ENCODE data around the gene ENTPD2. TPM values are rescaled to one million over a fixed set of nuclear protein-coding genes. Genes with fewer than 3 reads are reported as not detected.

The ENTPD2 gene
- total and polyA plus RNA-seq, 10 of the 15 experiments (the other 5 are each of a cell fraction or from before 2014, with no cell fraction given), result 0.15 to 1.8 (median 0.65) TPM; not detected in 2

DNA sequence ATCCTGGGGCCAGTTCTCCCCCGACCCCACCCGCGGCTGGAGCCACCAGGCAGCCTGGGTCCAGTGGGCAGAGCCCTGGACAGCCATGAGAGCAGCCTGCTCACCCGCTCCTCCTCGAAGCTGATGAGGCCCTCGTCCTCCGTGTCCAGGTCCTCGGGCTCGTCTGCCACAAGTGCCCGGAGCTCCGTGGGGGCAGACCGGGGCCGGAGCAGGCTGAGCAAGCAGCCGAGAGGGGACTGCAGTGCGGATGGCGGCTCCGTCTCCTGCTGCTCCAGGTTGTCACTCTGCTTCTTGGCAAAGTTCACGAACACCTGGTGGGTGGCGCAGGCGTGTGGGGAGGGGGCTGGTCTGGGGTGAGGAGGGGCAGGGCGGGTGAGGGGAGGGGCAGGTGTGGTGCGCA lies 45.5 kb downstream of the ENTPD2 start (continued):
- TF ChIP-seq, protein P1, sequence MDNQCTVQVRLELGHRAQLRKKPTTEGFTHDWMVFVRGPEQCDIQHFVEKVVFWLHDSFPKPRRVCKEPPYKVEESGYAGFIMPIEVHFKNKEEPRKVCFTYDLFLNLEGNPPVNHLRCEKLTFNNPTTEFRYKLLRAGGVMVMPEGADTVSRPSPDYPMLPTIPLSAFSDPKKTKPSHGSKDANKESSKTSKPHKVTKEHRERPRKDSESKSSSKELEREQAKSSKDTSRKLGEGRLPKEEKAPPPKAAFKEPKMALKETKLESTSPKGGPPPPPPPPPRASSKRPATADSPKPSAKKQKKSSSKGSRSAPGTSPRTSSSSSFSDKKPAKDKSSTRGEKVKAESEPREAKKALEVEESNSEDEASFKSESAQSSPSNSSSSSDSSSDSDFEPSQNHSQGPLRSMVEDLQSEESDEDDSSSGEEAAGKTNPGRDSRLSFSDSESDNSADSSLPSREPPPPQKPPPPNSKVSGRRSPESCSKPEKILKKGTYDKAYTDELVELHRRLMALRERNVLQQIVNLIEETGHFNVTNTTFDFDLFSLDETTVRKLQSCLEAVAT (IDR thresholded peaks at IDR 0.05), result no peak
- no peak for TF ChIP-seq MTA3 (IDR thresholded peaks at IDR 0.05; ENCODE audit: borderline replicate concordance, low read length)
- TF ChIP-seq ZBED1 (IDR thresholded peaks at IDR 0.05; ENCODE audit: borderline replicate concordance), result no peak
- TF ChIP-seq SUZ12 (IDR thresholded peaks at IDR 0.05; ENCODE audit: unreplicated experiment), result no peak
- TF ChIP-seq ZNF207 (IDR thresholded peaks at IDR 0.05; ENCODE audit: borderline replicate concordance), result no peak
- no peak for TF ChIP-seq CBX5 (IDR thresholded peaks at IDR 0.05; ENCODE audit: low read depth)

DNA sequence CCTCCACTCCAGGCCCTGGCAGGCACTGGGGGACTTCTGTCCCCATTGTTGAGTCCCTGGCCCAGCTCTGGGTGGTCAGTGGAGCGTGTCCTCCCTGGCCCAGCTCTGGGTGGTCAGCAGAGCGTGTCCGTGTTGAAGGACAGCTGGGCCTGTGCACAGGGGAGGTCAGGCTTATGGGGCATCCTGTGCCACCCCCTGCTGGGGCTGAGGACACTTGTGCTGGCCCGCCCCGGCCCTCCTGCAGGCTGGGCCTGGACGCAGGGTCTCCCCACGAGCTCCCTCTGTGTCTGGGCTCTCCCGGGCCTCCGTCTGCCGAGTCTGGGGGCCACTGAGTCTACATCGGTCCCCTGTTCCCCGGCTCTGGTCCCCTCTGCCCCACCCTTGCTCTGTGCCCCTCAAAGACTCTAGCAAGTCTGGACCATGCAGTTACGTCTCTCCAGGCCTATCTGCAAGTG lies 46.0 kb downstream of the ENTPD2 start:
- ChIA-PET CTCF (no interaction called here), SMC1A (ENCODE audit: uncharacterized antibody, unreplicated experiment) (no interaction called here), RAD21 (ENCODE audit: unreplicated experiment) (no interaction called here), POLR2A (no interaction called here)
- DNase-seq (ENCODE audit: low read depth, low spot score) (no peak), FAIRE-seq (no peak), ATAC-seq (no peak)
- Histone ChIP-seq H3K27me3 (replicated peaks in 1 of 2; ENCODE audit: control insufficient read depth in 2 of 2, insufficient read depth in 2 of 2, low read length in 1 of 2) (no peaks in the 10 kb centered on the region), H3K9me3 (replicated peaks; ENCODE audit: control insufficient read depth, insufficient read depth, low read length) (peaks cover 2% of the 10 kb centered on the region; the same call in 2 of the 3 replicates), H2AFZ (ENCODE audit: control insufficient read depth, low read depth, low read length) (no peak overlapping the region), H3K4me1 (ENCODE audit: control insufficient read depth, insufficient read depth, low read length) (no peaks in the 10 kb centered on the region), H4K20me1 (ENCODE audit: control insufficient read depth, insufficient read depth) (no peaks in the 10 kb centered on the region), H3K79me2 (ENCODE audit: control insufficient read depth, insufficient read depth, low read length) (no peaks in the 10 kb centered on the region), H3K36me3 (ENCODE audit: control insufficient read depth in 2 of 2, insufficient read depth in 2 of 2, low read length in 1 of 2) (no peaks in the 10 kb centered on the region), H3K27ac (ENCODE audit: control insufficient read depth, insufficient read depth) (no peak overlapping the region), H3K9ac (ENCODE audit: control insufficient read depth, insufficient read depth, low read length) (no peak overlapping the region), H3K4me2 (ENCODE audit: control insufficient read depth, insufficient read depth) (no peak overlapping the region), H3K4me3 (no peak overlapping the region)
- 29% methylated on average over 13 of the region's 13 CpGs for WGBS (ENCODE audit: insufficient coverage, insufficient replicate concordance, low lambda C conversion rate, missing lambda C conversion rate)
- intact Hi-C loops (cut with micrococcal nuclease; ENCODE audit: unreplicated experiment) (no loop called here), in situ Hi-C loops (cut with MboI) (no loop called here)
- TF ChIP-seq, protein P2, sequence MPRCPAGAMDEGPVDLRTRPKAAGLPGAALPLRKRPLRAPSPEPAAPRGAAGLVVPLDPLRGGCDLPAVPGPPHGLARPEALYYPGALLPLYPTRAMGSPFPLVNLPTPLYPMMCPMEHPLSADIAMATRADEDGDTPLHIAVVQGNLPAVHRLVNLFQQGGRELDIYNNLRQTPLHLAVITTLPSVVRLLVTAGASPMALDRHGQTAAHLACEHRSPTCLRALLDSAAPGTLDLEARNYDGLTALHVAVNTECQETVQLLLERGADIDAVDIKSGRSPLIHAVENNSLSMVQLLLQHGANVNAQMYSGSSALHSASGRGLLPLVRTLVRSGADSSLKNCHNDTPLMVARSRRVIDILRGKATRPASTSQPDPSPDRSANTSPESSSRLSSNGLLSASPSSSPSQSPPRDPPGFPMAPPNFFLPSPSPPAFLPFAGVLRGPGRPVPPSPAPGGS (IDR thresholded peaks at IDR 0.05; ENCODE audit: borderline replicate concordance, insufficient read depth, low read depth, low read length, poor library complexity, severe bottlenecking), result no peak
- TF ChIP-seq PAX5 (IDR thresholded peaks at IDR 0.05; ENCODE audit: borderline replicate concordance, low read depth, low read length), result peak; percentile 64; the same call in 1 of the 2 replicates
- BruUV-seq (replicated peaks), result no TSS peak
